NCI-H128 (cell line): Measurements from ENCODE around the gene RCCD1.
A peak's percentile ranks its signal among the peaks of the same experiment; 100 is the strongest.
"Not testable (repeated sequence)": the region's sequence is repeated elsewhere in the genome, so short reads cannot be mapped to it uniquely, and the experiment has no call there.

Source experiments
- DNase-seq: peaks from one replicate; lab custom pipeline; 2025; ENCODE audit not compliant: unreplicated experiment; lab: John Stamatoyannopoulos, UW

RCCD1 gene

GRCh38 chr15:90918034-90918788, 36.5 kb upstream of the RCCD1 start:
- no peak for DNase-seq

GRCh38 chr15:90918835-90919234, 35.8 kb upstream of the RCCD1 start:
- no peak for DNase-seq

GRCh38 chr15:90921887-90922286, 32.8 kb upstream of the RCCD1 start:
- no peak for DNase-seq

- DNase-seq = not testable (repeated sequence)
Observed at GRCh38 chr15:90922712-90923322, 31.9 kb upstream of the RCCD1 start.

- DNase-seq = no peak
Observed at GRCh38 chr15:90924375-90924774, 30.3 kb upstream of the RCCD1 start.

GRCh38 chr15:90926766-90927165, 27.9 kb upstream of the RCCD1 start:
- DNase-seq = not testable (repeated sequence)

GRCh38 chr15:90928106-90928505, 26.6 kb upstream of the RCCD1 start:
- not testable (repeated sequence) for DNase-seq

- no peak for DNase-seq
Observed at GRCh38 chr15:90929246-90930019, 25.3 kb upstream of the RCCD1 start.

GRCh38 chr15:90930861-90931574, 23.7 kb upstream of the RCCD1 start:
- DNase-seq = no peak

- no peak for DNase-seq
Observed at GRCh38 chr15:90931575-90931827, 23.2 kb upstream of the RCCD1 start.

- DNase-seq = peak; percentile 81
Observed at GRCh38 chr15:90931828-90932659, 22.6 kb upstream of the RCCD1 start, which contains the start of gene HDDC3. TSS of gene HDDC3 (minus strand) at chr15:90932549. CDS start at chr15:90932540, 9 bp downstream.

- no peak for DNase-seq
Observed at GRCh38 chr15:90932660-90932991, 22.1 kb upstream of the RCCD1 start.

GRCh38 chr15:90933301-90933700, 21.4 kb upstream of the RCCD1 start:
- no peak for DNase-seq

GRCh38 chr15:90934256-90934948, 20.3 kb upstream of the RCCD1 start:
- DNase-seq = peak; percentile 69

- DNase-seq = peak; percentile 84
Observed at GRCh38 chr15:90934949-90935751, 19.5 kb upstream of the RCCD1 start, which contains the start of gene UNC45A. TSS of gene UNC45A (plus strand) at chr15:90935285. CDS start at chr15:90935325, 40 bp downstream.

- DNase-seq = no peak
Observed at GRCh38 chr15:90936823-90937222, 17.9 kb upstream of the RCCD1 start.

- no peak for DNase-seq
Observed at GRCh38 chr15:90938261-90938660, 16.4 kb upstream of the RCCD1 start.

- DNase-seq = no peak
Observed at GRCh38 chr15:90939756-90940155, 14.9 kb upstream of the RCCD1 start.

- no peak for DNase-seq
Observed at GRCh38 chr15:90941038-90941437, 13.6 kb upstream of the RCCD1 start.
